Stimulated activated CD8-positive, alpha-beta memory T cell treated with anti-CD3 and anti-CD28 coated beads, Interleukin-7, amount 100 ng/mL, for 24 hours (primary cell): ENCODE results near the gene NPAS4.
"Not testable (repeated sequence)": the region's sequence is repeated elsewhere in the genome, so short reads cannot be mapped to it uniquely, and the experiment has no call there.

Experiments
- DNase-seq: peaks from one replicate; pipeline ENCODE4 v3.0.0-alpha.2; 2020; ENCODE audit warnings: low read depth

Gene NPAS4

GRCh38 chr11:66457826-66458225 is 37.0 kb downstream of the NPAS4 start:
- DNase-seq: no peak

- no peak for DNase-seq
Measured at GRCh38 chr11:66459138-66459778, 38.4 kb downstream of the NPAS4 start.

DNA sequence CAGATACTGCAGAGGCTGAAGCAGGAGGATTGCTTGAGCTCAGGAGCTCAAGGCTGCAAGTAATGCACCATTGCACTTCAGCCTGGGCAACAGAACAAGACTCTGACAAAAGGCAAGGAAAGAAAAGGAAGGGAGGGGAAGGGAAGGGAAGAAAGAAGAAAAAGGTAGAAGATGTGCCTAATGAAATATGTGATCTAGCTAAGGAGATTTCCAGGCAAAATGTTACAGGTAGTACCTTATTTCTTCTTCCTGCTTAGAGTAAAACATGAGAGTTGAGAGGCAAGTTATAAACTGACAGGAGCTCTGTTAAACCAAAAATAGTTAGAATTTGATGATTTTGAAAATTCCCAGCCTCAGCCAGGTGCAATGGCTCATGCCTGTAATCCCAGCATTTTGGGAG is 41.2 kb downstream of the NPAS4 start:
- no peak for DNase-seq

DNA sequence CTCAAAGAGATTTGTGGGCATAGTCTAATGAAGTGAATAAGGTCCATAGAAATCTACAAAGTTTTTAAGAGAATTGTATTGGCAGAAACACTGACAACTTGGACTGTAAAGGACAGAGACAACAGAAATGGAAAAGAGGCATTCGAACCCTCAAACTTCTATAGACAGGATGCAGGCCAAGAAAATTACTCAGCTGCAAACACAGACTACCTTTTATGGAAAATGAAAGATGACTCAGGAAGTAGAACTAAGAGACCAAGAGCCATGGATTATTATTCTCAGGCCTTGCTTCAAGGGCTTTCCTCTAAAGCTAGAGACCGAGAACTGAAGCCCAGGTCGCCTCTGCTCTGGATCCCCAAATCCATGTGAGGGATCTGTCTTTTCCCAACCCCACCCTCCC is 42.1 kb downstream of the NPAS4 start:
- no peak for DNase-seq

DNA sequence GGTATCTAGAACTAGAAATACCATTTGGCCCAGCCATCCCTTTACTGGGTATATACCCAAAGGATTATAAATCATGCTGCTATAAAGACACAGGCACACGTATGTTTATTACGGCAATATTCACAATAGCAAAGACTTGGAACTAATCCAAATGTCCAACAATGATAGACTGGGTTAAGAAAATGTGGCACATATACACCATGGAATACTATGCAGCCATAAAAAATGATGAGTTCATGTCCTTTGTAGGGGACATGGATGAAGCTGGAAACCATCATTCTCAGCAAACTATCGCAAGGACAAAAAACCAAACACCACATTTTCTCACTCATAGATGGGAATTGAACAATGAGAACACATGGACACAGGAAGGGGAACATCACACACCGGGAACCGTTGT is 43.3 kb downstream of the NPAS4 start:
- not testable (repeated sequence) for DNase-seq

DNA sequence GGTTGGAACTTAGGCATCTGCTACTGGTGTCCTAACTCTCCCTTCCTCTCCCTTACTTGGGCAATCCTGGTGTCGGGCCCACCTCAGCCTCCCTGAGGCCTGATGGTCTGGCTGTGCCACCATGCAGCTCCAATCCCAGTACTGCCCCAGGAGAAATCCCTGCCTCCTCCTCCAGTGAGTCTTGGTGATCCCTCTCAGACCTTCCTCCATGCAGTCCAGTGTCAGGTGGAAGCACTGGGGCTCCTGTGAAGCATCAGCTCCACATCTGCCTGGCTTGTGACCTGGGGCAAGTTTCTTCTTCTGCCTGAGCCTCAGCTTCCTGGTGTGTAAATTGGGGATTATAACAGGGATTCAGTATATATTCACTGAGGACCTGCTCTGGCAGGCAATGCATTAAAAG is 44.1 kb downstream of the NPAS4 start:
- no peak for DNase-seq

GRCh38 chr11:66465373-66466224 is 44.8 kb downstream of the NPAS4 start:
- no peak for DNase-seq

GRCh38 chr11:66466225-66467033 is 45.6 kb downstream of the NPAS4 start, which contains the start of gene PELI3:
TSS of gene PELI3 (plus strand) at chr11:66466905. CDS start at chr11:66468129, 1,224 bp downstream.
- DNase-seq: peak; percentile 91

DNA sequence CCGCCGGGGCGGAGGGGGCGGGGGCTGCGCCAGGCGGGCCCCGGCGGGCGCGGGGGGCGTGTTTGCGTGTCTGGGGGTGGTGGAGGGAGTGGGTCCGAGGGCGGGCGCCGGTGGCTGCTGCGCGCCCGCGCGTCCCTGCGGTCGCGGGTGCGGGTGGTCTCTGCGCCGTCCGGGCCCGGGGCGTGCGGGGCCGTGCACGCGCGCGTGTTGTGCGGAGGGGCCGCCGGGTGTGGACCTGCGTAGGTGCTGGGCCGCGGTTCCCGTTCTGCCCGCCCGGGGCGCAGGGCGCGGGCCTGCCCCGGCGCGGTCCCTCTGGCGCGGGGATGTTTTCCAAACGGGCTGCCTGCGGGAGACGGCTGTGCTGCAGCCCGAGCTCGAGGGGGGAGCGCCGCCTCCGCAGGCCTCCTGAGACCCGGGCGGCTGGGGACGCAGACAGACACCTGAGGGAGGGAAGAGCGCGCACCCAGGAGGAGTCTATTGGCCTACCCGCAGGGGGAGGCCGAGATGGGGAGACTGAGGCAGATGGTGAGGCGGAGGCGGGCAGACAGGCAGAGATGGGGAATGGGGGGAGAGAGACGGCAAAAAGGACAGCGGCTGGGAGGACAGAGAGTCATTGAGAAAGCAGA is 46.3 kb downstream of the NPAS4 start:
- DNase-seq: no peak

DNA sequence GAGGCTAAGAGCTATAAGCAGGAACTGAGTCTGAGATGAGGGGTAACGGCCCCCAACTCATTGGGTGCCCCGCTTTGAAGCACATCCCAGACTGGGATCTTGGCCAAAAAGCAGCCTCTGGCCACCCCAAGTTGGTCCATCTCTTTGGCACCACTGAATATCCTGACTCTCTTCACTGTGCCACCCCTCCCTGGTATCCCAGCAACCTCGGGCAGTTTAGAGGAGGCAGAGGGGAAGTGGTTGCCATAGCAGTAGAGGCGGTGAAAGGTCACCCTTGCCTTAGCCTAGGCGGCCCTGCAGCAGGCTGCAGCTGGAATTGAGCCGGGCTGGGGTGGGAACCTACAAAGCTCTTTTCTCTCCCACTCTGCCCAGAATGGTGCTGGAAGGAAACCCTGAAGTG is 46.9 kb downstream of the NPAS4 start:
- DNase-seq: no peak

DNA sequence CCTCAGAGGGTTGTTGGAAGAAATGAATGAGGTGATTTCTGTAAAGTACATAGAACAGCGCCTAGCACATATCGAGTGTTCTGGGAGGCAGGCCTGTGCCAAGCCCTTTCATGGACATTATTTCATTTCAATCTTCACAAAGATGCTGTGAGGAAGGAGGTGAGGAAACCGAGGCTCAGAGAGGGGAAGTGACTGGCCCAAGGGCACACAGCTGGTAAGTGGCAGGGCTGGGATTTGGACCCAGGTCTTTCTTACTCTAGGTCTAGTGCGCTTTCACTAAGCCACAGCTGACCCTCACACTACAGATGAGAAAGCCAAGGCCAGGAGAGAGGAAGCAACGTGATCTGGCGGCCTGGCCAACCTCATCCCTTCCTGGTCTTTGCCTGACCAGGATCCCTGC is 47.9 kb downstream of the NPAS4 start:
- DNase-seq: no peak

- no peak for DNase-seq
Measured at GRCh38 chr11:66469441-66469840, 48.6 kb downstream of the NPAS4 start.

DNA sequence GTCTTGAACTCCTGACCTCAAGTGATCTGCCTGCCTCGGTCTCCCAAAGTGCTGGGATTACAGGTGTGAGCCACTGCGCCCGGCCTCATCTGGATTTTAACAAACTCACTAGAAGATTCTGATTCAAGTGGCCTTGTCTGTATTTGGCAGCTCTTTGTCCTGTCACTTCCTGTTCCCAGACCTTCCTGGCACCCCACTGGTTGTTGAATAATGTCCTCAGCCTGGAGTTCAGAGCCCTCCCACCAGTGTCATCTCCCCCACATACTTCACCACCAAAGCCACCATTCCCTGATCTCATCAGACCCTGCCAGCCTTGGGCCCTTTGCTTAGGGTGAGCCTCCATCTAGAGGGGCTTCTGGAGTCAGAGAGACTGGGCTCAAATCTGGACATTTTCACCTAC is 49.2 kb downstream of the NPAS4 start:
- no peak for DNase-seq

DNA sequence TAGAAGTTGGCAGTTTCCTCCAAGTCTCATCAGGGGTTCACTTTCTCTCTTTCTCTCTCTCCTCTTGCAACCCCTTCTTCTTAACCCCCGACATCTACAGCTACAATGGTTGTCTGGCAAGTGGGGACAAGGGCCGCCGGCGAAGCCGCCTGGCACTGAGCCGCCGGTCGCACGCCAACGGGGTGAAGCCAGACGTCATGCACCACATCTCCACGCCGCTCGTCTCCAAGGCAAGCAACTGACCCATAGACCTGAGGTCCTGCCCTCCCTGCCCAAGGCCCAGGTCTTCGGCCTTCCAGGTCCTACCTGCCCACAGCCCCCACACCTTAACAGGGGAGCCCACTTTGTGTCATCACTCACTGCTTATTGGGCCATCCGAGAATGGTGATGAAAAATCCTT is 50.3 kb downstream of the NPAS4 start:
- no peak for DNase-seq

DNA sequence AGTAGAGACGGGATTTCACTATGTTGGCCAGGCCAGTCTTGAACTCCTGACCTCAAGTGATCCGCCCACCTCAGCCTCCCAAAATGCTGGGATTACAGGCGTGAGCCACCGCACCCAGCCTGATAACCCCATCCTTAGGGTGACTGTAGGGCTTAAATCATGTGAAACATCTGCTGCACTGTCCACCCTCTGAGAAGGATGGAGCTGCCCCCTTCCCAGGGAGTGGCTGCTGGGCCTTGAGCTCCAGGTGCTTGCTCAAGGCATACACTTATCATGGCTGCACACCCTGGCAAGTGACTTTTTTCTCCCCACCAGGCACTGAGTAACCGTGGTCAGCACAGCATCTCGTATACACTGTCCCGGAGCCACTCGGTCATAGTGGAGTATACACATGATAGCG is 51.2 kb downstream of the NPAS4 start:
- DNase-seq: no peak

DNA sequence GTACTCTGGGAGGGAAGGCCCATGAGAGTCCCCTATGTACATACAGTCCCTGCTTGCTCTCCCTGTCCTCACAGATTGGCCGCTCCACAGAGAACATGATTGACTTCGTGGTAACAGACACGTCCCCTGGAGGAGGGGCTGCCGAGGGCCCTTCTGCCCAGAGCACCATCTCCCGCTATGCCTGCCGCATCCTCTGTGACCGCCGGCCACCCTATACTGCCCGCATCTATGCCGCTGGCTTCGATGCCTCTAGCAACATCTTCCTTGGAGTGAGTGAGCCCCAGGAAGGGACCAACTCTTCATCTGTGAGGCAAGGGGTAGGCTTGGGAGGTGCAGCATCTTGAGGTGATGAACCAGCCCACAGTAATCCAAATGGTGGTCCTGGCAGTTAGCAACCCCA is 52.3 kb downstream of the NPAS4 start:
- no peak for DNase-seq

- DNase-seq: no peak
Measured at GRCh38 chr11:66473608-66474515, 53.0 kb downstream of the NPAS4 start.

GRCh38 chr11:66475349-66476172 is 54.7 kb downstream of the NPAS4 start:
- no peak for DNase-seq
